HepG2 (cell line): ENCODE measurements around the gene B4GALT5. TPM values are rescaled to one million over a fixed set of nuclear protein-coding genes. Genes with fewer than 3 reads are reported as not detected.

ENCODE experiments used
- CAMTA2 ChIP-seq: sonication (generic); formaldehyde crosslinking; IDR thresholded peaks from 2 replicates; pipeline ENCODE4 v1.4.0; 2020; ENCODE audit warnings: mild to moderate bottlenecking, missing genetic modification reagents, borderline replicate concordance
- CEBPG ChIP-seq: IDR thresholded peaks from 2 replicates; pipeline ENCODE4 v1.6.1; 2016
- HDAC6 ChIP-seq: fragments of 200-600 bp; sonication (generic); IDR thresholded peaks from 2 replicates; pipeline ENCODE4 v1.7.0; 2017; ENCODE audit warnings: mild to moderate bottlenecking, antibody characterized with exemption, low read length, low read depth
- MATR3 ChIP-seq: sonication (generic); formaldehyde crosslinking; IDR thresholded peaks from 2 replicates; pipeline ENCODE4 v1.4.0; 2020; ENCODE audit warnings: missing genetic modification reagents
- MED8 ChIP-seq: sonication (generic); formaldehyde crosslinking; IDR thresholded peaks from 2 replicates; pipeline ENCODE4 v1.8.1; 2023; ENCODE audit warnings: mild to moderate bottlenecking, missing genetic modification reagents; ENCODE audit not compliant: insufficient replicate concordance
- NFATC3 ChIP-seq: sonication (generic); formaldehyde crosslinking; IDR thresholded peaks from 2 replicates; pipeline ENCODE4 v1.5.1; 2020; ENCODE audit warnings: mild to moderate bottlenecking, missing genetic modification reagents
- RBM39 ChIP-seq: fragments of 200-400 bp; formaldehyde crosslinking; IDR thresholded peaks from one replicate; pipeline ENCODE4 v1.6.1; 2018; ENCODE audit warnings: antibody characterized with exemption, mild to moderate bottlenecking, low read depth, low read length; ENCODE audit not compliant: poor library complexity, severe bottlenecking
- REL ChIP-seq: sonication (generic); formaldehyde crosslinking; conservative IDR thresholded peaks from 2 replicates; pipeline ENCODE4 v1.8.0; 2022; ENCODE audit warnings: mild to moderate bottlenecking, missing genetic modification reagents, moderate library complexity
- SIN3B ChIP-seq: fragments of 150-350 bp; IDR thresholded peaks from 2 replicates; pipeline ENCODE4 v1.6.1; 2014; ENCODE audit warnings: low read length
- SMAD3 ChIP-seq: sonication (generic); formaldehyde crosslinking; IDR thresholded peaks from 2 replicates; pipeline ENCODE4 v1.4.0; 2020; ENCODE audit warnings: missing genetic modification reagents
- STAT5B ChIP-seq: sonication (generic); formaldehyde crosslinking; IDR thresholded peaks from 2 replicates; pipeline ENCODE4 v1.4.0; 2020; ENCODE audit warnings: missing genetic modification reagents
- TAF1 ChIP-seq: sonication (generic); formaldehyde crosslinking; IDR thresholded peaks from 2 replicates; pipeline ENCODE4 v1.4.0; 2020; ENCODE audit warnings: missing genetic modification reagents
- ZBTB7B ChIP-seq: sonication (generic); formaldehyde crosslinking; IDR thresholded peaks from 2 replicates; pipeline ENCODE4 v1.4.0; 2020; ENCODE audit warnings: missing genetic modification reagents
- ZNF225 ChIP-seq: sonication (generic); formaldehyde crosslinking; IDR thresholded peaks from 2 replicates; pipeline ENCODE4 v1.4.0; 2020; ENCODE audit warnings: mild to moderate bottlenecking, missing genetic modification reagents
- ZNF24 ChIP-seq: fragments of 450-650 bp; IDR thresholded peaks from 2 replicates; pipeline ENCODE4 v1.6.1; 2017; ENCODE audit warnings: antibody characterized with exemption, mild to moderate bottlenecking
- ZNF558 ChIP-seq: sonication (generic); formaldehyde crosslinking; IDR thresholded peaks from 2 replicates; pipeline ENCODE4 v1.9.0; 2022; ENCODE audit warnings: mild to moderate bottlenecking, missing genetic modification reagents, borderline replicate concordance
- ZNF713 ChIP-seq: sonication (generic); formaldehyde crosslinking; IDR thresholded peaks from 2 replicates; pipeline ENCODE4 v1.4.0; 2020; ENCODE audit warnings: mild to moderate bottlenecking, missing genetic modification reagents
- polyA plus RNA-seq, 8 experiments: library from polyadenylated mRNA; depleted of rRNA in 3 of 8; stranded (reverse) in 7 of 8; unstranded in 1 of 8; fragments of >200 nt; fragmentation: Illumina TruSeq in 4 of 8; extraction: Trizol in 4 of 8; gene quantifications; 2 replicates each; pipeline versions ENCODE4 v1.2.1 to v1.2.3, GENCODE V29; 2011 to 2016; ENCODE audit warnings: low read depth in 4 of 8, missing spikeins in 1 of 8, mixed read lengths in 1 of 8; ENCODE audit not compliant: insufficient read depth in 1 of 8
- total RNA-seq, 5 experiments: library from RNA; depleted of rRNA; stranded (reverse); fragments of >200 nt; fragmentation: Illumina TruSeq; extraction: Trizol; gene quantifications; 2 replicates each; pipeline ENCODE4 v1.2.3, GENCODE V29; 2016; ENCODE audit warnings: low read depth in 1 of 5
- TF ChIP-seq, protein P1 (sequence below): sonication (generic); formaldehyde crosslinking; IDR thresholded peaks from 2 replicates; pipeline ENCODE4 v1.4.0; 2020; ENCODE audit warnings: missing genetic modification reagents, borderline replicate concordance
- TF ChIP-seq, protein P2 (sequence below): sonication (generic); formaldehyde crosslinking; IDR thresholded peaks from 2 replicates; pipeline ENCODE4 v1.4.0; 2020; ENCODE audit warnings: missing genetic modification reagents, borderline replicate concordance
- TF ChIP-seq, protein P3 (sequence below): sonication (generic); formaldehyde crosslinking; IDR thresholded peaks from 2 replicates; pipeline ENCODE4 v1.9.0; 2021; ENCODE audit warnings: missing genetic modification reagents, borderline replicate concordance
- TF ChIP-seq, protein P4 (sequence below): fragments of 450-650 bp; IDR thresholded peaks from 2 replicates; pipeline ENCODE4 v1.6.1; 2017
- TF ChIP-seq, protein P5 (sequence below): sonication (generic); formaldehyde crosslinking; IDR thresholded peaks from 2 replicates; pipeline ENCODE4 v1.5.1; 2020; ENCODE audit warnings: mild to moderate bottlenecking, missing genetic modification reagents, moderate library complexity

Gene B4GALT5
- total and polyA plus RNA-seq, 2 of the 13 experiments (the other 11 are each of a cell fraction or from before 2014, with no cell fraction given), result 27.3 to 30.9 TPM

DNA sequence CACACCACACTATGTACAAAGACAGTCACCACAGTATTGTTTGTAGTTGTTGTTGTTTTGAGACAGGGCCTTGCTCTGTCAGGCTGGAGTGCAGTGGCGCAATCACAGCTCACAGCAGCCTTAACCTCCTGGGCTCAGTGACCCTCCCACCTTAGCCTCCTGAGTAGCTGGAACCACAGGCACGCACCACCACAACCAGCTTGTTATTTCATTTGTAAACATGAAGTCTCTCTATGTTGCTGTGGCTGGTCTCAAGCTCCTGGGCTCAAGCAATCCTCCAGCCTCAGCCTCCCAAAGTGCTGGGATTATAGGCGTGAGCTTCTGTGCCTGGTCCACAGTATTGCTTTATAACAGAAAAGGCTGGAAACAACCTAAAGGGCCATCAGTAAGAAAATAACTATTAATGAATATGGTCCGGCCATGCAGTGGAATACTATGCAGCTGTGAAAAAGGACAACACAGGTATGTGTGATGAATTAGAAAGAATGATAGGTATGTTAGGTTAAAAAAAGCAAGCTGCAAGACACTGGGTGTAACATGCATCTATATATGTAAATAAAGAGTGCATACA is 115.8 kb downstream of the B4GALT5 start (continued):
- TF ChIP-seq MED8 (CRISPR knock-in tag) (no peak), TAF1 (no peak), REL (CRISPR knock-in tag) (no peak), ZBTB7B (no peak), ZNF24 (no peak), ZNF713 (CRISPR knock-in tag) (no peak), NFATC3 (CRISPR knock-in tag) (no peak), RBM39 (no peak), HDAC6 (no peak), SIN3B (no peak), ZNF558 (peak; percentile 70; the same call in 1 of the 2 replicates), SMAD3 (CRISPR knock-in tag) (no peak), STAT5B (CRISPR knock-in tag) (no peak), CEBPG (CRISPR knock-in tag) (peak; percentile 84), MATR3 (CRISPR knock-in tag) (no peak), ZNF225 (CRISPR knock-in tag) (no peak), CAMTA2 (CRISPR knock-in tag) (no peak)
- TF ChIP-seq, protein P1, sequence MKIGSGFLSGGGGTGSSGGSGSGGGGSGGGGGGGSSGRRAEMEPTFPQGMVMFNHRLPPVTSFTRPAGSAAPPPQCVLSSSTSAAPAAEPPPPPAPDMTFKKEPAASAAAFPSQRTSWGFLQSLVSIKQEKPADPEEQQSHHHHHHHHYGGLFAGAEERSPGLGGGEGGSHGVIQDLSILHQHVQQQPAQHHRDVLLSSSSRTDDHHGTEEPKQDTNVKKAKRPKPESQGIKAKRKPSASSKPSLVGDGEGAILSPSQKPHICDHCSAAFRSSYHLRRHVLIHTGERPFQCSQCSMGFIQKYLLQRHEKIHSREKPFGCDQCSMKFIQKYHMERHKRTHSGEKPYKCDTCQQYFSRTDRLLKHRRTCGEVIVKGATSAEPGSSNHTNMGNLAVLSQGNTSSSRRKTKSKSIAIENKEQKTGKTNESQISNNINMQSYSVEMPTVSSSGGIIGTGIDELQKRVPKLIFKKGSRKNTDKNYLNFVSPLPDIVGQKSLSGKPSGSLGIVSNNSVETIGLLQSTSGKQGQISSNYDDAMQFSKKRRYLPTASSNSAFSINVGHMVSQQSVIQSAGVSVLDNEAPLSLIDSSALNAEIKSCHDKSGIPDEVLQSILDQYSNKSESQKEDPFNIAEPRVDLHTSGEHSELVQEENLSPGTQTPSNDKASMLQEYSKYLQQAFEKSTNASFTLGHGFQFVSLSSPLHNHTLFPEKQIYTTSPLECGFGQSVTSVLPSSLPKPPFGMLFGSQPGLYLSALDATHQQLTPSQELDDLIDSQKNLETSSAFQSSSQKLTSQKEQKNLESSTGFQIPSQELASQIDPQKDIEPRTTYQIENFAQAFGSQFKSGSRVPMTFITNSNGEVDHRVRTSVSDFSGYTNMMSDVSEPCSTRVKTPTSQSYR (CRISPR knock-in tag), result no peak
- TF ChIP-seq, protein P2, sequence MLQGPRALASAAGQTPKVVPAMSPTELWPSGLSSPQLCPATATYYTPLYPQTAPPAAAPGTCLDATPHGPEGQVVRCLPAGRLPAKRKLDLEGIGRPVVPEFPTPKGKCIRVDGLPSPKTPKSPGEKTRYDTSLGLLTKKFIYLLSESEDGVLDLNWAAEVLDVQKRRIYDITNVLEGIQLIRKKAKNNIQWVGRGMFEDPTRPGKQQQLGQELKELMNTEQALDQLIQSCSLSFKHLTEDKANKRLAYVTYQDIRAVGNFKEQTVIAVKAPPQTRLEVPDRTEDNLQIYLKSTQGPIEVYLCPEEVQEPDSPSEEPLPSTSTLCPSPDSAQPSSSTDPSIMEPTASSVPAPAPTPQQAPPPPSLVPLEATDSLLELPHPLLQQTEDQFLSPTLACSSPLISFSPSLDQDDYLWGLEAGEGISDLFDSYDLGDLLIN (CRISPR knock-in tag), result no peak
- TF ChIP-seq, protein P3, sequence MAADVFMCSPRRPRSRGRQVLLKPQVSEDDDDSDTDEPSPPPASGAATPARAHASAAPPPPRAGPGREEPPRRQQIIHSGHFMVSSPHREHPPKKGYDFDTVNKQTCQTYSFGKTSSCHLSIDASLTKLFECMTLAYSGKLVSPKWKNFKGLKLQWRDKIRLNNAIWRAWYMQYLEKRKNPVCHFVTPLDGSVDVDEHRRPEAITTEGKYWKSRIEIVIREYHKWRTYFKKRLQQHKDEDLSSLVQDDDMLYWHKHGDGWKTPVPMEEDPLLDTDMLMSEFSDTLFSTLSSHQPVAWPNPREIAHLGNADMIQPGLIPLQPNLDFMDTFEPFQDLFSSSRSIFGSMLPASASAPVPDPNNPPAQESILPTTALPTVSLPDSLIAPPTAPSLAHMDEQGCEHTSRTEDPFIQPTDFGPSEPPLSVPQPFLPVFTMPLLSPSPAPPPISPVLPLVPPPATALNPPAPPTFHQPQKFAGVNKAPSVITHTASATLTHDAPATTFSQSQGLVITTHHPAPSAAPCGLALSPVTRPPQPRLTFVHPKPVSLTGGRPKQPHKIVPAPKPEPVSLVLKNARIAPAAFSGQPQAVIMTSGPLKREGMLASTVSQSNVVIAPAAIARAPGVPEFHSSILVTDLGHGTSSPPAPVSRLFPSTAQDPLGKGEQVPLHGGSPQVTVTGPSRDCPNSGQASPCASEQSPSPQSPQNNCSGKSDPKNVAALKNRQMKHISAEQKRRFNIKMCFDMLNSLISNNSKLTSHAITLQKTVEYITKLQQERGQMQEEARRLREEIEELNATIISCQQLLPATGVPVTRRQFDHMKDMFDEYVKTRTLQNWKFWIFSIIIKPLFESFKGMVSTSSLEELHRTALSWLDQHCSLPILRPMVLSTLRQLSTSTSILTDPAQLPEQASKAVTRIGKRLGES (CRISPR knock-in tag), result no peak
- TF ChIP-seq, protein P4, sequence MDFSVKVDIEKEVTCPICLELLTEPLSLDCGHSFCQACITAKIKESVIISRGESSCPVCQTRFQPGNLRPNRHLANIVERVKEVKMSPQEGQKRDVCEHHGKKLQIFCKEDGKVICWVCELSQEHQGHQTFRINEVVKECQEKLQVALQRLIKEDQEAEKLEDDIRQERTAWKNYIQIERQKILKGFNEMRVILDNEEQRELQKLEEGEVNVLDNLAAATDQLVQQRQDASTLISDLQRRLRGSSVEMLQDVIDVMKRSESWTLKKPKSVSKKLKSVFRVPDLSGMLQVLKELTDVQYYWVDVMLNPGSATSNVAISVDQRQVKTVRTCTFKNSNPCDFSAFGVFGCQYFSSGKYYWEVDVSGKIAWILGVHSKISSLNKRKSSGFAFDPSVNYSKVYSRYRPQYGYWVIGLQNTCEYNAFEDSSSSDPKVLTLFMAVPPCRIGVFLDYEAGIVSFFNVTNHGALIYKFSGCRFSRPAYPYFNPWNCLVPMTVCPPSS, result no peak
- TF ChIP-seq, protein P5, sequence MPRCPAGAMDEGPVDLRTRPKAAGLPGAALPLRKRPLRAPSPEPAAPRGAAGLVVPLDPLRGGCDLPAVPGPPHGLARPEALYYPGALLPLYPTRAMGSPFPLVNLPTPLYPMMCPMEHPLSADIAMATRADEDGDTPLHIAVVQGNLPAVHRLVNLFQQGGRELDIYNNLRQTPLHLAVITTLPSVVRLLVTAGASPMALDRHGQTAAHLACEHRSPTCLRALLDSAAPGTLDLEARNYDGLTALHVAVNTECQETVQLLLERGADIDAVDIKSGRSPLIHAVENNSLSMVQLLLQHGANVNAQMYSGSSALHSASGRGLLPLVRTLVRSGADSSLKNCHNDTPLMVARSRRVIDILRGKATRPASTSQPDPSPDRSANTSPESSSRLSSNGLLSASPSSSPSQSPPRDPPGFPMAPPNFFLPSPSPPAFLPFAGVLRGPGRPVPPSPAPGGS (CRISPR knock-in tag), result no peak
